Ramos (cell line): ENCODE results near the gene DCAF11.

Experiments
- in situ Hi-C: fragments of 300-500 bp; cut with MboI; formaldehyde crosslinking; loops from one replicate; pipeline ENCODE4 v1.14.3; 2022; ENCODE audit warnings: low sequenced_read_pairs; ENCODE audit not compliant: unreplicated experiment

The DCAF11 gene

GRCh38 chr14:24113801-24114531 is 611 bp upstream of the DCAF11 start:
- in situ Hi-C loops, result no loop called here

GRCh38 chr14:24115422-24116127 is 998 bp downstream of the DCAF11 start:
- in situ Hi-C loops, result no loop called here

DNA sequence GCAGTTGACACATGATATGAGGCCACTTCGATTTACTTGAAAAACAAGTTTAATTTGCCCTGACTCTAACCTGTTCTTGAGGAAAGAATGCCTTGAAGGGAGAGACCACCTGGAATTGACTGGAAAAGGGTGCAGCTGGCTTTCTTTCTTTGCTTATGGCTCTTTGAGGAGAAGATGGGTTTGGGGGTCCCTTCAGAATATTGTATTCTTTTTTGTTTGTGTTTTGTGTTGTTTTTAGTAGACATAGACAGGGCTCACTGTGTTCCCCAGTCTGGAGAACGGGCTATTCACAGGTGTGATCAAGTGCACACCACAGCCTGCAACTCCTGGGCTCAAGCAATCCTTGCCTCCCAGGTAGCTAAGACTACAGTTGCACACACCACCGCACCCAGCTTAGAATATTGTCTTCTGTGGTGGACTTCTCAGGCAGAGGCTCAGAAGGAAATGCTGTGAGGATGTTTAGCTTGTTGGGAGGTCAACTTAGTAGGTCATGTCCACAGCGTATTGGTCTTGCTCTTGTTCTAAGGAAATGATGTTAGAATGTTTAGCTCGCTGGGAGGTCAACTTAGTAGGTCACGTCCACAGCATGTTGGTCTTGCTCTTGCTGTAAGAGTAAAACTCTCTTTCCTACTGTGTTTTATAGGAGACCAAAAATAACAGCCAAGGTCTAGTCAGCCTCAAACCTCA is 1.7 kb downstream of the DCAF11 start:
- in situ Hi-C loops, result no loop called here

DNA sequence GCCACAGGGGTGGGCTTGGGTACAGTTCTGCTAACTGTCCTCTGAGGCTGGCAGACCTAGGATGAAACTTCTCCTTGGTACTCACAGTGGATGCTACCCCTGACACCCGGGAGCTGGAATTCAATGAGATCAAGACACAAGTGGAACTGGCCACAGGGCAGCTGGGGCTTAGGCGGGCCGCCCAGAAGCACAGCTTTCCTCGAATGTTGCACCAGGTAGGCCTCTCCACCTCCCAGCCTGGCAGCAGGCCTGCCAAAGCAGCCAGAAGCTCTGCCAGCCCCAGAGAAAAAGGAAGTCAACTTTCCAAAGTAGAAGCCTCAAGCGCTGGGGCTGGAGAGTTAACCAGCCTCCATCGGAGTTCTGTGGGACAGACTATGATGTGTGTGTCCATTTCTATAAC is 2.6 kb downstream of the DCAF11 start:
- in situ Hi-C loops, result no loop called here

- in situ Hi-C loops, result no loop called here
Measured at GRCh38 chr14:24119691-24120090, 5.1 kb downstream of the DCAF11 start.

DNA sequence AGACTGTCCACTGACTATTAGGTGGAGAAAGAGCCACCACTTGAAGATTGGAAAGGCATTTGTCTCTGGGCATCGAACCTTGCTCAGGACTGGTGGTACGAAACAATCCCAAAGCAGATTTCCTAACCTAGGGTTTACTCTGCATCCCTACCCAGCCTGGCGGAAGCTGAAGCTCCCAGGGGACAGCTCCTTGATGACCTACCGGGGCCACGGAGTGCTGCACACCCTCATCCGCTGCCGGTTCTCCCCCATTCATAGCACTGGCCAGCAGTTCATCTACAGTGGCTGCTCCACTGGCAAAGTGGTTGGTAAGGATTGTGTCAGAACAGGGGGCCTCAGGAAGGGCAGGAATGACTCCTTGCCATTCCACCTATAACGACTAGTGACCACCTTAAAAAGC is 6.6 kb downstream of the DCAF11 start:
- in situ Hi-C loops, result no loop called here

DNA sequence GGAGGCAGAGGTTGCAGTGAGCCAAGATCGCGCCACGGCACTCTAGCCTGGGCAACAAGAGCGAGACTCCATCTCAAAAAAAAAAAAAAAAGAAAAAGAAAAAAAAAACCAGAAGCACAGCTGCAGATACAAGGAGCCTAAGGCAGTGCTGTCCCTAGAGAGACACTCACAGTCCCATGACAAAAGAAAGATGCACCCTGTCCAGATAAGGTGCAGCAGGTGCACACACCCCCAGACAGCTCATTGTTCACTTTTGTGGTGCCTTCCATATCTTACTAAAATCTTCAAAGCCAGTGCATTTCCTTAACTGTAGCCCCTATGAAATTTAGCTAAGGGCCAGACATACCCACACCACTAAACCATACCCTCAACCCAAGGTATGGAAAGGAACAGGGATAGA is 7.8 kb downstream of the DCAF11 start:
- in situ Hi-C loops, result no loop called here

GRCh38 chr14:24122898-24123297 is 8.3 kb downstream of the DCAF11 start:
- in situ Hi-C loops, result no loop called here

- in situ Hi-C loops, result no loop called here
Measured at GRCh38 chr14:24123424-24124417, 9.1 kb downstream of the DCAF11 start.

DNA sequence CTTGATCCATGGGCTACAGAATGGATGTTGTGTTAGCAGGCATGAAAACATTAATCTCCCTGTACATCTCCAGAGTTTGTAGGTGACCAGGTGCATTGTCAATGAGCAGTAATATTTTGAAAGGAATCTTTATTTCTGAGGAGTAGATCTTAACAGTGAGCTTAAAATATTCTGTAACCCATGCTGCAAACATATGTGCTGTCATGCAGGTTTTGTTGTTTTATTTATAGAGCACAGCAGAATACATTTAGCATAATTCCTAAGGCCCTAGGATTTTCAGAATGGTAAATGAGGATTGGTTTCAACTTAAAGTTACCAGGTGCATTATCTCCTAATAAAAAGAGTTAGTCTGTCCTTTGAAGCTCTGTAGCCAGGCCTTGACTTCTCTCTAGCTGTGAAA is 12.4 kb downstream of the DCAF11 start:
- in situ Hi-C loops, result no loop called here

GRCh38 chr14:24127673-24128072 is 13.1 kb downstream of the DCAF11 start:
- in situ Hi-C loops, result no loop called here

- in situ Hi-C loops, result no loop called here
Measured at GRCh38 chr14:24129410-24129998, 14.9 kb downstream of the DCAF11 start.

- in situ Hi-C loops, result no loop called here
Measured at GRCh38 chr14:24130380-24130716, 15.8 kb downstream of the DCAF11 start, which contains the start of gene FITM1. FITM1 (plus strand) TSS chr14:24130659; CDS start chr14:24131564, 905 bp downstream.

- in situ Hi-C loops, result no loop called here
Measured at GRCh38 chr14:24130717-24131548, 16.4 kb downstream of the DCAF11 start.

DNA sequence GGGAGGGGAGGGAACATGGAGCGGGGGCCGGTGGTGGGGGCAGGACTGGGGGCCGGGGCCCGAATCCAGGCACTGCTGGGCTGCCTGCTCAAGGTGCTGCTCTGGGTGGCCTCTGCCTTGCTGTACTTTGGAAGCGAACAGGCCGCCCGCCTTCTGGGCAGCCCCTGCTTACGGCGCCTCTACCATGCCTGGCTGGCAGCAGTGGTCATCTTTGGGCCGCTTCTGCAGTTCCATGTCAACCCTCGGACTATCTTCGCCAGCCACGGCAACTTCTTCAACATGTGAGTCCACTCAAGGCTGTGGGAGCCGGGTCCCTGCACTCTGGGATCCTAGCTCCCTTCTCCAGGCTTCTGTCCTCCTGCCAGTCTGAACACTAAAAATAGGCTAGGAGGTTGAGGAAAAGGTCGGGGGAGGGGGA is 17.0 kb downstream of the DCAF11 start:
- in situ Hi-C loops, result no loop called here

DNA sequence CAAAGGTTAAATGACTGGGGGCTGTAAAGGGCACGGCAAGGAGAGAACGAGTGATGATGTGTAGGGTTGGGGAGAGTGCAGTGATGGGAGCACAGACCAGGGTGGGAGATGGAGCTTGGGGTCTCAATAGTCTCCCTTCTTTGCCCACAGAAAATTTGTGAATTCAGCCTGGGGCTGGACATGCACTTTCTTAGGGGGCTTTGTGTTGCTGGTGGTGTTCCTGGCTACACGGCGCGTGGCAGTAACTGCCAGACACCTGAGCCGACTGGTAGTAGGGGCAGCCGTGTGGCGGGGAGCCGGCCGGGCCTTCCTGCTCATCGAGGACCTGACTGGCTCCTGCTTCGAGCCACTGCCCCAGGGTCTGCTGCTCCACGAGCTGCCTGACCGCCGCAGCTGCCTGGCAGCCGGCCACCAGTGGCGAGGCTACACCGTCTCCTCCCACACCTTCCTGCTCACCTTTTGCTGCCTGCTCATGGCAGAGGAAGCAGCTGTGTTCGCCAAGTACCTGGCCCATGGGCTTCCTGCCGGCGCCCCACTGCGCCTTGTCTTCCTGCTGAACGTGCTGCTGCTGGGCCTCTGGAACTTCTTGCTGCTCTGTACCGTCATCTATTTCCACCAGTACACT is 17.6 kb downstream of the DCAF11 start:
- in situ Hi-C loops, result no loop called here

DNA sequence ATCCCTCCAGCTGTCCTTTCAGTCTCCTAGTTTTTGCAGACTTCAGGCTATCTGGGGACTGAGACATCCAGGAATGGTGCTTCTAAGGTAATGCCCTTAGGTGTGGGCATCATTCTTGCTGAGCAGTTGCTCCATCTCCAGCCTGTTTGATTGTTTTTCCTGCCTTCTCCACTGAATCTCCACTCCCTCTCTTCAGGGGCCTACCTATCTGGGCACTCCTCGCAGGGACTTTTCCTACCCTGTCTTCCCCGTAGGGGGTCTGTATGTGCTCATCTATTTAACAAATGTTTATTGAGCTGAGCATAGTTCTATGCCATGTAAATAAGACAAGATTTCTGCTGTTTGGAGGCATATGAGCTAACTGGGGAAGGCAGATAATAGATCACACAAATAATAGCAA is 18.4 kb downstream of the DCAF11 start:
- in situ Hi-C loops, result no loop called here

- in situ Hi-C loops, result no loop called here
Measured at GRCh38 chr14:24133735-24134134, 19.2 kb downstream of the DCAF11 start.

GRCh38 chr14:24135584-24135833 is 20.9 kb downstream of the DCAF11 start:
- in situ Hi-C loops, result no loop called here
